ENCODE results near the gene PLSCR3.
"Not testable (repeated sequence)": the region's sequence is repeated elsewhere in the genome, so short reads cannot be mapped to it uniquely, and the experiment has no call there.

The PLSCR3 gene

GRCh38 chr17:7379134-7379533 is 15.2 kb downstream of the PLSCR3 start:
- DNase-seq = no peak

- DNase-seq = no peak
Observed at GRCh38 chr17:7374353-7374752, 20.0 kb downstream of the PLSCR3 start.

- no peak for DNase-seq
Observed at GRCh38 chr17:7370853-7371252, 23.5 kb downstream of the PLSCR3 start.

GRCh38 chr17:7369825-7370224 is 24.5 kb downstream of the PLSCR3 start:
- no peak for DNase-seq

- not testable (repeated sequence) for DNase-seq
Observed at GRCh38 chr17:7368599-7368994, 25.7 kb downstream of the PLSCR3 start.

- DNase-seq = no peak
Observed at GRCh38 chr17:7367918-7368598, 26.3 kb downstream of the PLSCR3 start.

- no peak for DNase-seq
Observed at GRCh38 chr17:7367083-7367482, 27.2 kb downstream of the PLSCR3 start.

- DNase-seq = not testable (repeated sequence)
Observed at GRCh38 chr17:7365963-7366362, 28.4 kb downstream of the PLSCR3 start.

GRCh38 chr17:7363311-7363710 is 31.0 kb downstream of the PLSCR3 start:
- DNase-seq = no peak

GRCh38 chr17:7361906-7362305 is 32.4 kb downstream of the PLSCR3 start:
- DNase-seq = no peak

- DNase-seq = no peak
Observed at GRCh38 chr17:7357381-7357780, 36.9 kb downstream of the PLSCR3 start.

- DNase-seq = no peak
Observed at GRCh38 chr17:7356756-7357155, 37.6 kb downstream of the PLSCR3 start.

- DNase-seq = peak; percentile 73
Observed at GRCh38 chr17:7356072-7356549, 38.2 kb downstream of the PLSCR3 start.

- no peak for DNase-seq
Observed at GRCh38 chr17:7355573-7355972, 38.8 kb downstream of the PLSCR3 start.

GRCh38 chr17:7355053-7355452 is 39.3 kb downstream of the PLSCR3 start, which contains the start of gene TMEM95:
Gene TMEM95 (plus strand): TSS chr17:7355156. CDS start chr17:7355205, 49 bp downstream.
- no peak for DNase-seq

GRCh38 chr17:7354262-7354843 is 40.0 kb downstream of the PLSCR3 start:
- DNase-seq = no peak

- no peak for DNase-seq
Observed at GRCh38 chr17:7352910-7353635, 41.3 kb downstream of the PLSCR3 start.

GRCh38 chr17:7352503-7352889 is 41.8 kb downstream of the PLSCR3 start:
- no peak for DNase-seq

- no peak for DNase-seq
Observed at GRCh38 chr17:7351665-7352502, 42.4 kb downstream of the PLSCR3 start, which contains the start of gene KCTD11. Gene KCTD11 (plus strand): TSS chr17:7352162.

- DNase-seq = no peak
Observed at GRCh38 chr17:7348478-7349242, 45.7 kb downstream of the PLSCR3 start.

- DNase-seq = no peak
Observed at GRCh38 chr17:7347630-7348477, 46.5 kb downstream of the PLSCR3 start.

All from DMS79 (cell line).